ENCODE data around the gene CD2AP.
A peak's percentile ranks its signal among the peaks of the same experiment; 100 is the strongest.

Gene CD2AP

GRCh38 chr6:47603227-47603626, 125.6 kb downstream of the CD2AP start:
- no peak for DNase-seq
- Mint-ChIP-seq H3K9me3 (no peaks in the 10 kb centered on the region), H3K4me3 (no peak overlapping the region), H3K36me3 (ENCODE audit: low read depth) (peaks cover 39% of the 10 kb centered on the region), H3K27ac (no peak overlapping the region), H3K27me3 (ENCODE audit: low read depth, poor library complexity) (no peaks in the 10 kb centered on the region), H3K4me1 (no peaks in the 10 kb centered on the region)
- TF ChIP-seq CTCF (IDR thresholded peaks at IDR 0.05), result no peak

GRCh38 chr6:47603995-47604394, 126.4 kb downstream of the CD2AP start:
- no peak for DNase-seq
- Mint-ChIP-seq H3K27me3 (ENCODE audit: low read depth, poor library complexity) (no peaks in the 10 kb centered on the region), H3K9me3 (no peaks in the 10 kb centered on the region), H3K4me3 (no peak overlapping the region), H3K36me3 (ENCODE audit: low read depth) (peaks cover 42% of the 10 kb centered on the region), H3K4me1 (no peaks in the 10 kb centered on the region), H3K27ac (no peak overlapping the region)
- TF ChIP-seq CTCF (IDR thresholded peaks at IDR 0.05), result no peak

DNA sequence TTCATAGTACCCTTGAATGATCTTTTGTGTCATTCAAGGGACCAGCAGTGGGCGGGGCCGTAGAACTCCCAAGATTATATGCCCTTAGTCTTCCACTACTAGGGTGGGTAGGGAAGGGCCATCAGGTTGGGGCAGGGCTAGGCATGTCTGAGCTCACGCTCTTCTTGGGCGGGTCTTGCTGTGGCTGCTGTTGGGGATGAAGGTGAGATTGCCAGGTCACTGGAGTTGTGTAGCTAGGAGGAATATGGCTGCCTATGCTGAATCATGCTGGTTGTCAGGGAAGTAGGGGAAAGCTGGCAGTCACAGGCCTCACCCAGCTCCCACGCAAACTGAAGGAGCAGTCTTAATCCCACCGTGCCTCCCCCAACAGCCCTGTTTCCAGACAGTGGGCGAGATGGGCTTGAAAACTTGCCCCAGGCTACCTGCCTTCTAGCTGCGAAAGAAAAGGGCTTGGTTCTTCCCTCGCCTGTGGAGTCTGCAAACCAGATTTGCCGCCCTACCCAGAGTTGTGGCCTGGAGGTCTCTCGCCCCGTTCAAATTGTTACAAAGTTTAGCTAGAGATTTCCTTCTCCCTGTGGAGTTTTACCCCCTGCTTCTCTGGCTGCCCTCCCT, 144.4 kb downstream of the CD2AP start:
- no peak overlapping the region for H3K4me3 Mint-ChIP-seq
- H3K4me1 Mint-ChIP-seq, result no peaks in the 10 kb centered on the region
- H3K27ac Mint-ChIP-seq, result peak overlapping the region; percentile 71
- no peak for DNase-seq
- no peaks in the 10 kb centered on the region for H3K27me3 Mint-ChIP-seq (ENCODE audit: low read depth, poor library complexity)
- TF ChIP-seq CTCF (IDR thresholded peaks at IDR 0.05), result no peak
- H3K36me3 Mint-ChIP-seq (ENCODE audit: low read depth), result peaks cover 66% of the 10 kb centered on the region
- peaks cover 36% of the 10 kb centered on the region for H3K9me3 Mint-ChIP-seq

GRCh38 chr6:47626782-47627181, 149.2 kb downstream of the CD2AP start:
- no peaks in the 10 kb centered on the region for H3K27me3 Mint-ChIP-seq (ENCODE audit: low read depth, poor library complexity)
- H3K27ac Mint-ChIP-seq, result no peak overlapping the region
- peaks cover 2% of the 10 kb centered on the region for H3K4me1 Mint-ChIP-seq
- TF ChIP-seq CTCF (IDR thresholded peaks at IDR 0.05), result no peak
- peaks cover 7% of the 10 kb centered on the region for H3K9me3 Mint-ChIP-seq
- peaks cover 17% of the 10 kb centered on the region for H3K36me3 Mint-ChIP-seq (ENCODE audit: low read depth)
- DNase-seq, result no peak
- H3K4me3 Mint-ChIP-seq, result no peak overlapping the region

DNA sequence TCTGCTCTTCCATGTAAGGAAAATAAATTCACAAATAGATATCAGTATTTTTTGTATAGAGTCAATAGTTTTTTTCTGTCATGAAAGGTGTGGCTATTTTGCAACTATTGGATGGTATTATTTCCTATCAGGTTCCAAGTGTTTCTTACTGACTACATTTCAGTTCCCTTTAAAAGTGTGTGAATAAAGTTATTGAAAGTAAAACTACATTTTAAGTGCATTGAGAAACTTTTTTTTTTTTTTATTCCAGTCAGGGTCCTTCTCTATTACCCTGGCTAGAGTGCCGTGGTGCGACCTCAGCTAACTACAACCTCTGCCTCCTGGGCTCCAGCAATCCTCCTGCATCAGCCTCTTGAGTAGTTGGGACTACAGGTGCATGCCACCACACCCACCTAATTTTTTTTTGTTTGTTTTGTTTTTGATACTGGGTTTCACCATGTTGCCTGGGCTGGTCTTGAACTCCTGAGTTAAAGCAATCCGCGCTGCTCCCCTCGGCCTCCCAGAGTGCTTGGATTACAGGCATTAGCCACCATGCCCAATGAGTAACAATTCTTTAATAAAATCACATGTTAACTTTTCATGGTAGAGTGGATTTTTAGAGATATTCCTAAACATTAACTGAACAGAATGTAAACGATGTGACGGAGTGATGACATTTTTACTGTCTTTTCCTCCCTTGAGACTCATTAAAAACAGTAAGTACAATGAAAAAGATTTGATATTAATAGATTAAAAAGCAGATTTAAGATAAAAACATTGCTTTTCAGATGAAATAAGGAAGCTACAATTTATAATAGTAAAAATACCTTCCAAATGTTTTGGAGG, 151.1 kb downstream of the CD2AP start:
- Mint-ChIP-seq H3K9me3 (no peaks in the 10 kb centered on the region), H3K27ac (no peak overlapping the region), H3K27me3 (ENCODE audit: low read depth, poor library complexity) (no peaks in the 10 kb centered on the region), H3K36me3 (ENCODE audit: low read depth) (peaks cover 4% of the 10 kb centered on the region), H3K4me1 (peaks cover 9% of the 10 kb centered on the region), H3K4me3 (no peak overlapping the region)
- DNase-seq, result no peak
- no peak for TF ChIP-seq CTCF (IDR thresholded peaks at IDR 0.05)
